Activated CD8-positive, alpha-beta T cell treated with anti-CD3 and anti-CD28 coated beads for 36 hours (primary cell): Measurements from ENCODE around the gene EDAR. TPM values are rescaled to one million over a fixed set of nuclear protein-coding genes. Genes with fewer than 3 reads are reported as not detected.

Experiments
- ATAC-seq: fragments of 200-7000 bp; cut with Tn5 transposase; one replicate; pipeline ENCODE4 v1.10.0; 2021; ENCODE audit warnings: mild to moderate bottlenecking, moderate library complexity
- CTCF ChIA-PET: fragments of 350-600 bp; sonication (Branson Sonifier 250); formaldehyde crosslinking; loops from one replicate; lab custom pipeline; 2021; ENCODE audit warnings: antibody characterized with exemption; lab: Charles Lee
- POLR2A ChIA-PET: fragments of 350-600 bp; sonication (Branson Sonifier 250); formaldehyde crosslinking; loops from one replicate; lab custom pipeline; 2021; ENCODE audit warnings: antibody characterized with exemption; lab: Charles Lee
- DNase-seq: peaks from one replicate; pipeline ENCODE4 v3.0.0-alpha.2; 2020
- H3K27ac Mint-ChIP-seq: one replicate; pipeline ENCODE4 v1.8.0; 2021; ENCODE audit warnings: mild to moderate bottlenecking, mixed read lengths
- H3K27me3 Mint-ChIP-seq: one replicate; pipeline ENCODE4 v1.8.0; 2021; ENCODE audit warnings: mixed read lengths
- H3K36me3 Mint-ChIP-seq: one replicate; pipeline ENCODE4 v1.8.0; 2021; ENCODE audit warnings: low read depth, mixed read lengths
- H3K4me1 Mint-ChIP-seq: one replicate; pipeline ENCODE4 v1.8.0; 2021; ENCODE audit warnings: low read depth, mixed read lengths
- H3K4me3 Mint-ChIP-seq: one replicate; pipeline ENCODE4 v1.8.0; 2021; ENCODE audit warnings: mild to moderate bottlenecking, moderate library complexity, mixed read lengths
- H3K9me3 Mint-ChIP-seq: one replicate; pipeline ENCODE4 v1.8.0; 2021; ENCODE audit warnings: mixed read lengths
- intact Hi-C: fragments of 100-400 bp; cut with micrococcal nuclease; formaldehyde crosslinking; loops from one replicate; pipeline ENCODE4 v1.10.0; 2022
- total RNA-seq, 2 experiments: library from RNA; stranded (reverse); gene quantifications; one replicate each; pipeline ENCODE4 v1.2.3, GENCODE V29; 2021
- TF ChIP-seq, protein P1 (sequence below): fragments of 200-600 bp; IDR thresholded peaks from one replicate; pipeline ENCODE4 v1.8.0; 2022; ENCODE audit warnings: antibody characterized with exemption, mild to moderate bottlenecking

The EDAR gene
- total RNA-seq, 2 experiments from 2014 or later, result 0.09 to 0.11 TPM

DNA sequence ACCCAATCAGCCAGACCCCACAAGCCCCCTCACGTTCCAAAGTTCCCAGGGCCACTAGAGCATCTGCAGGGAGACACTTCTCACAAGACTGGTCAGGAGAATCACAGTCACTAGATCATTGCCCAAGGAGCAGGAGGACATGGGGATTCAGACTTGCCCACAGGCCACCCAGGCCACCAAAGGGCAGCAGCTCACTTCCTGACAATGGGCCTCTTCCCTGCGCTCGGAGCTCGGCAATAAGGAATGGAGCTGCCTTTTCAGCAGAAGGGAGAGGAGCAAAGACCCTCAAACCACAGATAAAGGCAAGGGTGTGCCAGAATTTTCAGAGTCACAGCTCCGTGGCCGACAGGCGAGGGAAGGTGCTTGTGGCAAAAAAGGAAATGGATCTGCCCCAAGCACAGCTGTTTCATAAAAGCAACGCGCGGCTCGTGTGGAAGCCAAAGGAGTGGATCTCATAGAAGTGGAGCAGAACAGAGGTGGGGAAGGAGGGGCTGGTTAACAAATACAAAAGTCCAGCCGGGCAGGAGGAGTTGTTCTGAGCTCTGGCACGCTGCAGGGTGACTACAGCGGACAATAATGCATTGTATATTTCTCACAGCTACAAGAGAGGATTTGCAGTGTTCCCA lies 72.1 kb downstream of the EDAR start:
- H3K27me3 Mint-ChIP-seq, result no peaks in the 10 kb centered on the region
- no peak for ATAC-seq
- intact Hi-C loops, result no loop called here
- no peak for DNase-seq
- TF ChIP-seq, protein P1, sequence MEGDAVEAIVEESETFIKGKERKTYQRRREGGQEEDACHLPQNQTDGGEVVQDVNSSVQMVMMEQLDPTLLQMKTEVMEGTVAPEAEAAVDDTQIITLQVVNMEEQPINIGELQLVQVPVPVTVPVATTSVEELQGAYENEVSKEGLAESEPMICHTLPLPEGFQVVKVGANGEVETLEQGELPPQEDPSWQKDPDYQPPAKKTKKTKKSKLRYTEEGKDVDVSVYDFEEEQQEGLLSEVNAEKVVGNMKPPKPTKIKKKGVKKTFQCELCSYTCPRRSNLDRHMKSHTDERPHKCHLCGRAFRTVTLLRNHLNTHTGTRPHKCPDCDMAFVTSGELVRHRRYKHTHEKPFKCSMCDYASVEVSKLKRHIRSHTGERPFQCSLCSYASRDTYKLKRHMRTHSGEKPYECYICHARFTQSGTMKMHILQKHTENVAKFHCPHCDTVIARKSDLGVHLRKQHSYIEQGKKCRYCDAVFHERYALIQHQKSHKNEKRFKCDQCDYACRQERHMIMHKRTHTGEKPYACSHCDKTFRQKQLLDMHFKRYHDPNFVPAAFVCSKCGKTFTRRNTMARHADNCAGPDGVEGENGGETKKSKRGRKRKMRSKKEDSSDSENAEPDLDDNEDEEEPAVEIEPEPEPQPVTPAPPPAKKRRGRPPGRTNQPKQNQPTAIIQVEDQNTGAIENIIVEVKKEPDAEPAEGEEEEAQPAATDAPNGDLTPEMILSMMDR, result no peak
- H3K4me1 Mint-ChIP-seq, result no peaks in the 10 kb centered on the region
- ChIA-PET CTCF (interaction anchor here (2.8 kb wide), 1 partner anchor 11 kb away, joined by 13 read pairs; no protein-coding TSS in a partner anchor), POLR2A (no interaction called here)
- no peaks in the 10 kb centered on the region for H3K36me3 Mint-ChIP-seq
- H3K27ac Mint-ChIP-seq, result no peak overlapping the region
- H3K9me3 Mint-ChIP-seq, result no peaks in the 10 kb centered on the region
- no peak overlapping the region for H3K4me3 Mint-ChIP-seq

DNA sequence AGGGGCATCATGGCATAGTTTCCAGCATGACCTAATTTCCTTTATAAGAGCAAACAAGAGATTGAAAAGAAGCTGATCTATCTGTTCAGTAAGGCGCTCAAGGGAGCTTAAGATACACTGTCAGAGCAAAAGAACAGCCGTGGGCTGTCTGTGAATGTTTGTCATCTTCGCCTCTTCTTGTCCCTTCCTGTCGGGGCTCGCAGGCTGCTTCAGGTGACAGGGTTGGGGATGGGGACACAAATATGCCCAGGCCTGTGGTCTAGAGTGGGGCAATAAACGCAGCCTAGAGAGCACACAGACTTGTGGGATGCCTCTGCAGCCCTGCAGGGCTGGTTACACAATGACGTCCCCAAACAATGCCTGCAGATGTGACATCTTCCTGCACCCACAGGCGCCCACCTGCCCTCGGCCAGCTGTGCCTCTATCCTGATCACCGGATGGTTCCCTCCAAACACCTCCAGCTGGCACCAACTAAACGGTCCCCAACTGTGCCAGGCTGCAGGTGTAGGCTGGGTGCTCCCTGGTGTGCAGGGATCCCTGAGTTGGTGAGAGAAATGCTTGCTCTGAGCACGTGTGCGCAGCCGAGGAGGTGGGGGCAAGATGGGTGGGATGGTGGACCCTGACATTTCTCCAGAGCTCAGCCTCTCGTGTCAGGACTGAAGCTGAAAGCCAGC lies 72.8 kb downstream of the EDAR start:
- no peaks in the 10 kb centered on the region for H3K36me3 Mint-ChIP-seq
- no peak overlapping the region for H3K27ac Mint-ChIP-seq
- H3K9me3 Mint-ChIP-seq, result no peaks in the 10 kb centered on the region
- DNase-seq (no peak), ATAC-seq (no peak)
- no peaks in the 10 kb centered on the region for H3K4me1 Mint-ChIP-seq
- intact Hi-C loops, result no loop called here
- no peak overlapping the region for H3K4me3 Mint-ChIP-seq
- H3K27me3 Mint-ChIP-seq, result no peaks in the 10 kb centered on the region
- TF ChIP-seq, protein P1, result no peak
- ChIA-PET CTCF (interaction anchor here (2.8 kb wide), 1 partner anchor 12 kb away, joined by 13 read pairs; no protein-coding TSS in a partner anchor), POLR2A (interaction anchor here (0.6 kb wide), 1 partner anchor 85 kb away, joined by 3 read pairs; no protein-coding TSS in a partner anchor)

DNA sequence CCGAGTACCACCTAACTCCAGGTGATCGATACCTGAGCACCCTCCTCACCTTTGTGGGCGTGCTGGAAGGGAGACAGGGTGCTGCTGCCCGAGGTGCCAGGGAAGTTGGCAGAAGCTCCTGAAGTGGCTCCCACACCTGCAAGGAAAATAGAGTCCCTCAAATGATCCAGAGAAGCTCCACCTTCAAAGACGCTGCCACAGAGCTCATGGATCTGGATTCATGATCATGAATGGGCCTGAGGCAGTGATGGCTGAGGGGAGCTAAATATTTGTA lies 76.5 kb downstream of the EDAR start:
- H3K36me3 Mint-ChIP-seq, result no peaks in the 10 kb centered on the region
- no peak overlapping the region for H3K27ac Mint-ChIP-seq
- H3K4me1 Mint-ChIP-seq, result no peaks in the 10 kb centered on the region
- TF ChIP-seq, protein P1, result no peak
- POLR2A ChIA-PET, result no interaction called here
- no peak for ATAC-seq
- no peak overlapping the region for H3K4me3 Mint-ChIP-seq
- intact Hi-C loops, result no loop called here
- DNase-seq, result no peak
- H3K27me3 Mint-ChIP-seq, result no peaks in the 10 kb centered on the region
- no peaks in the 10 kb centered on the region for H3K9me3 Mint-ChIP-seq
- CTCF ChIA-PET, result interaction anchor here (1.3 kb wide), 1 partner anchor 16 kb away, joined by 3 read pairs; no protein-coding TSS in a partner anchor

DNA sequence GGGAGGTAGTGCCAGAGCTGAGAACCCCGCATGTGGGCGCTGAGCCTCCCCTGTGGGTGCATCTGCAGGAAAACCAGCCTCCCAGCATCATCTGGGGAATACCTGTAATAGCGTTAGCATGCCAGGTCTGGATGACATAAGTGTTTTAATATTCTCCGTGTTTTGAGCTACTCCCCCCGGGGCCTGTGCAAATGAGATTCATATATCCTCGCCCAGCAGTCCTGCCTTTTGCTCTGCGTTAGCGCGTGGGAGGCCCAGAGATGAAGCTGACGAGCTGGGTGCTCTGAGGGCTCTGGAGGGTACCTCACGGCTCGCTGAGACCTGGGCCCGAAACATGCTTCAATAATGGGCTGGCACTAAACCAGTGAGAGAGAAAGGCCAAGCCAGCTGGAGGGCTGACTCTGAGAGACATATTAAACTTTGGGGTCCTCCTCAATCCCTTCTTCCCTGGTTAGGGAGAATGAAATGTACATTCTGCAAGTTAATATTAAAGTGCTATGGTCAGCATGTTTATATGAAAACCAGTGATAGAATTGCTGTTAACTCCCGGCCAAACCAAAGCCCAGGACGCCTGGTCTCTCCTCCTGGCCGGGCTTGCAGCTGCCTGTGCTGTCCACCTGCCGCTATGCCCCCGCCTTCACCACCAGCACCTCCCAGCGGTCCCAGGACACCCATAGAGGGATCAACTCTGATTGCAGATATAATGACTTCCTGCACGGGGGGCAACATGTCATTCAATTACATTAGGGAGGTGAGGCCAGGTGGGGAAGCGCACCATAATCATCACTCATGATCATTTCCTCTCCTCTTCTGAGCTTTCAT lies 77.0 kb downstream of the EDAR start:
- TF ChIP-seq, protein P1, result no peak
- ChIA-PET POLR2A (no interaction called here), CTCF (interaction anchor here (0.9 kb wide), 1 partner anchor 16 kb away, joined by 4 read pairs; no protein-coding TSS in a partner anchor)
- Mint-ChIP-seq H3K9me3 (no peaks in the 10 kb centered on the region), H3K36me3 (no peaks in the 10 kb centered on the region), H3K27ac (no peak overlapping the region), H3K4me3 (no peak overlapping the region), H3K27me3 (no peaks in the 10 kb centered on the region), H3K4me1 (no peaks in the 10 kb centered on the region)
- no peak for DNase-seq
- intact Hi-C loops, result no loop called here
- ATAC-seq, result no peak
